ENCODE data around the gene MAFG. TPM values are rescaled to one million over a fixed set of nuclear protein-coding genes. Genes with fewer than 3 reads are reported as not detected.
"Not testable (repeated sequence)": the region's sequence is repeated elsewhere in the genome, so short reads cannot be mapped to it uniquely, and the experiment has no call there.

MAFG gene
- total RNA-seq, 1 donor from 2014 or later: 24.1 TPM

- peaks cover 13% of the 10 kb centered on the region for H3K4me1 Mint-ChIP-seq
- H3K27ac Mint-ChIP-seq (ENCODE audit: unreplicated experiment): peak overlapping the region; percentile 27
These were observed 28.4 kb upstream of the MAFG start for GRCh38 chr17:81955756-81956544.

GRCh38 chr17:81955058-81955681, 27.6 kb upstream of the MAFG start:
- no peak overlapping the region for H3K4me3 Mint-ChIP-seq
- peak overlapping the region; percentile 43 for H3K27ac Mint-ChIP-seq (ENCODE audit: unreplicated experiment)
- DNase-seq (ENCODE audit: low read depth, low spot score): no peak
- H3K4me1 Mint-ChIP-seq: peaks cover 17% of the 10 kb centered on the region
- H3K36me3 Mint-ChIP-seq (ENCODE audit: low read depth): no peaks in the 10 kb centered on the region
- TF ChIP-seq CTCF (conservative IDR thresholded peaks at IDR 0.05): no peak
- no peaks in the 10 kb centered on the region for H3K9me3 Mint-ChIP-seq
- H3K27me3 Mint-ChIP-seq (ENCODE audit: low read depth): peaks cover 20% of the 10 kb centered on the region

More at GRCh38 chr17:81955756-81956544, 28.4 kb upstream of the MAFG start:
- DNase-seq (ENCODE audit: low read depth, low spot score): no peak
- TF ChIP-seq CTCF (conservative IDR thresholded peaks at IDR 0.05): no peak
- H3K4me3 Mint-ChIP-seq: no peak overlapping the region
- H3K36me3 Mint-ChIP-seq (ENCODE audit: low read depth): no peaks in the 10 kb centered on the region
- H3K9me3 Mint-ChIP-seq: no peaks in the 10 kb centered on the region
- peaks cover 23% of the 10 kb centered on the region for H3K27me3 Mint-ChIP-seq (ENCODE audit: low read depth)

GRCh38 chr17:81954131-81955057, 26.9 kb upstream of the MAFG start:
- peaks cover 20% of the 10 kb centered on the region for H3K27me3 Mint-ChIP-seq (ENCODE audit: low read depth)
- DNase-seq (ENCODE audit: low read depth, low spot score): no peak

GRCh38 chr17:81953443-81953842, 25.9 kb upstream of the MAFG start:
- not testable (repeated sequence) for H3K36me3 Mint-ChIP-seq (ENCODE audit: low read depth); H3K9me3 Mint-ChIP-seq; DNase-seq (ENCODE audit: low read depth, low spot score); H3K27ac Mint-ChIP-seq (ENCODE audit: unreplicated experiment)
- Mint-ChIP-seq H3K4me3 (peak overlapping the region; percentile 9), H3K27me3 (ENCODE audit: low read depth) (peaks cover 13% of the 10 kb centered on the region), H3K4me1 (peaks cover 14% of the 10 kb centered on the region)

More at GRCh38 chr17:81954131-81955057, 26.9 kb upstream of the MAFG start:
- peaks cover 17% of the 10 kb centered on the region for H3K4me1 Mint-ChIP-seq
- TF ChIP-seq CTCF (conservative IDR thresholded peaks at IDR 0.05): no peak
- no peaks in the 10 kb centered on the region for H3K9me3 Mint-ChIP-seq
- no peaks in the 10 kb centered on the region for H3K36me3 Mint-ChIP-seq (ENCODE audit: low read depth)
- peak overlapping the region; percentile 15 for H3K4me3 Mint-ChIP-seq
- peak overlapping the region; percentile 43 for H3K27ac Mint-ChIP-seq (ENCODE audit: unreplicated experiment)

- no peak for TF ChIP-seq CTCF (conservative IDR thresholded peaks at IDR 0.05)
- Mint-ChIP-seq H3K27me3 (ENCODE audit: low read depth) (peaks cover 6% of the 10 kb centered on the region), H3K9me3 (no peaks in the 10 kb centered on the region), H3K4me3 (no peak overlapping the region), H3K27ac (ENCODE audit: unreplicated experiment) (no peak overlapping the region), H3K4me1 (peaks cover 14% of the 10 kb centered on the region), H3K36me3 (ENCODE audit: low read depth) (no peaks in the 10 kb centered on the region)
- no peak for DNase-seq (ENCODE audit: low read depth, low spot score)
These were observed 25.3 kb upstream of the MAFG start for GRCh38 chr17:81952792-81953228.
